ENCODE measurements around the gene MUS81.

DNA sequence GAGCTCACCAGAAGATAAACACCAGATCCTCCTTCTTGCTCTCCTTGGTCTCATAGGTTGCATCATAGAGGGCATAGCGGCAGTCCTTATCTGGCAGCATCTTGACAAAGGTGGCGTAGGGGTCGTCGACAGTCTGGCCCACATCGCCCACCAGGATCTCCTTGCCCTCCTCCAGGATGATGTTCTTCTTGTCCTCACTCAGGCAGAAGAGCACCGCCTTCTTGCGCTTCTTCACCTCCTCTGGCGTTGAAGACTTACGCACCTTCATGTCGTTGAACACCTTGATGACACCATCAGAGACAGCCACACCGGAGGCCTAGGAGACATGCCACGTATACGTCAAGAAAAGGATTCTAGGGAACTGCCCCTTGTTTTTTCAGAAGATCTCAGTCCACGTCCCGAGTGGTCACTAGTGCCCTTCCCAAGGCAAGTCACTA, 4.3 kb upstream of the MUS81 start:
- TF ChIP-seq, protein P1, sequence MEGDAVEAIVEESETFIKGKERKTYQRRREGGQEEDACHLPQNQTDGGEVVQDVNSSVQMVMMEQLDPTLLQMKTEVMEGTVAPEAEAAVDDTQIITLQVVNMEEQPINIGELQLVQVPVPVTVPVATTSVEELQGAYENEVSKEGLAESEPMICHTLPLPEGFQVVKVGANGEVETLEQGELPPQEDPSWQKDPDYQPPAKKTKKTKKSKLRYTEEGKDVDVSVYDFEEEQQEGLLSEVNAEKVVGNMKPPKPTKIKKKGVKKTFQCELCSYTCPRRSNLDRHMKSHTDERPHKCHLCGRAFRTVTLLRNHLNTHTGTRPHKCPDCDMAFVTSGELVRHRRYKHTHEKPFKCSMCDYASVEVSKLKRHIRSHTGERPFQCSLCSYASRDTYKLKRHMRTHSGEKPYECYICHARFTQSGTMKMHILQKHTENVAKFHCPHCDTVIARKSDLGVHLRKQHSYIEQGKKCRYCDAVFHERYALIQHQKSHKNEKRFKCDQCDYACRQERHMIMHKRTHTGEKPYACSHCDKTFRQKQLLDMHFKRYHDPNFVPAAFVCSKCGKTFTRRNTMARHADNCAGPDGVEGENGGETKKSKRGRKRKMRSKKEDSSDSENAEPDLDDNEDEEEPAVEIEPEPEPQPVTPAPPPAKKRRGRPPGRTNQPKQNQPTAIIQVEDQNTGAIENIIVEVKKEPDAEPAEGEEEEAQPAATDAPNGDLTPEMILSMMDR (IDR thresholded peaks at IDR 0.05): no peak
- TF ChIP-seq POLR2A (IDR thresholded peaks at IDR 0.05): no peak
- TF ChIP-seq EP300 (IDR thresholded peaks at IDR 0.05): no peak

Measured in ovary (tissue), 3 donors.